NCI-H1092 (cell line): ENCODE data around the gene DCBLD1.

Experiments used
- DNase-seq: peaks from one replicate; lab custom pipeline; 2025; lab: John Stamatoyannopoulos, UW

The DCBLD1 gene

DNA sequence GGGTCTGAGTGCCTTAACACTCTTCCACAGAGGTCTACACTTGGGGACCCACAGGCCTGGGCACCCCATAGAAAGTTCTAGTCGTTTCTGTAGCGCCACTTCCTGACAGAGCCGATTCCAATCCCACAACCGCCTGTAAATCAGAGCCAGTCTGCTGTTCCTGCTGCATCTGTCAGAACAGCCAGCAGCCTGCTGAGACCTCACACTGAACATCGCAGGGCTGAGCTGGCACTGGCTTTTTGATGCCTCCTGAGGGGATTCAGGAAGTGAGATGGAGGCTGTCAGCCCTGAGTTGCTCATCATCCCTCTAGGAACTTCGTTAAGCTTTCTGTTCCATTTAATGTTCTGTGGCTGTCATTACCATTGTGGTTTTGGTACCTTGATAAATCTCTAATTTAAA lies 48.9 kb downstream of the DCBLD1 start:
- DNase-seq = no peak

DNA sequence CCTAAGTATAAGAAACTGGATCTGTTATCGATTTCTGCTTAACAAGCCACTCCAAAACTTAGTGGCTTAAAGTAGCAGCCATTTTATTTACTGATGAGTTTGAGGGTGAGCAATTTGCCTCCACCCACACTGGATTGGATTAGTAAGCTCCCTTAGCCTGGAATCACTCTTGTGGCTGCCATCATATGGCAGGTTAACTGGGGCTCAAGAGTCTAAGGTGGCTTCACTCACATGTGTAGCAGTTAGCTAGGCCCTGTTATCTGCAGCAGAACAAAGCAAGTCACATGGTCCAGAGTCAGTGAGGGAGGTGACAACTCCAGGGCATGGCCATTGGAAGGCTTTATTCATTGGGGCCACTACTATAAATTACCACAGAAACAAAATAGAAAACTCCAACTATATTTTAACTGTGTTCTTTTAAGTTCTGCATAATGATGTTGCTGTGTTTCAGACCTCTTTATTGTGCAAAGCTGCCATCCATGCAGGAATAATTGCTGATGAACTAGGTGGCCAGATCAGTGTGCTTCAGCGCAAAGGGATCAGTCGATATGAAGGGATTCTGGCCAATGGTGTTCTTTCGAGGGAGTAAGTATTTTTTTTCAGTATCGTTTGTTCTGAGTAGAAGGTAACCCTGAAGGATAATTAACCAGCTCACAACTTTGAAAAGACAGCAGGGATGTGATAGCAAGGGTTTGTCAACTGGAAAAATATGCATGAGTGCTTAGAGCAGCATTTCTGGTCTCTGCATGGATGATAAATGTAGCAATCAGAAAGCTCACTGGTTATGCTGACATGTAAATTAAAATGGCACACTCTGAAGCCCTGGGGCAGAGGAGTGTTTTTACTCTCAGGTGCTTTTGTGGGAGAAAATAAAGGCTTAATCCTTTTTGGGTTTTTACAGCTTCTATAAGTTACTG lies 49.6 kb downstream of the DCBLD1 start:
- DNase-seq = no peak

GRCh38 chr6:117533775-117534174 lies 51.3 kb downstream of the DCBLD1 start:
- no peak for DNase-seq

GRCh38 chr6:117534974-117535373 lies 52.5 kb downstream of the DCBLD1 start:
- no peak for DNase-seq

DNA sequence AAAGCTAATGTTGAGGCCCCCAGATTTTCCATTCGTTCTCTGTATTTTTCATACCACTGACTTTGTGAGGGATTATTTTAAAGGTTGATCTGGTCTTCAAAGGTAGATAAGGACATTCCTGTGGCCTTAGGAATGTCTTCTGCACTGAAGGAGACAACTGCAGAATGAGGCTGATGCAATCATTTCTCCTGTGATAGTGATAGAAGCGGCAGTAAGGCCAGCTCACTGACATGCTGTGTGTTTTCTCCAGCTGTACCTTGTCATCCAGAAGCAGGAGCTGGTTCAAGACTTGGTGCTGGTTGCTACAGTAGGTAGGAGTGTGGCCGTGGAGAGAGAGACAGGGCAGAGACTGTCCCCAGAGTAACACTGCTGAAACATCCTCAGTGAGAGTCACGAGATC lies 53.8 kb downstream of the DCBLD1 start:
- DNase-seq = no peak

DNA sequence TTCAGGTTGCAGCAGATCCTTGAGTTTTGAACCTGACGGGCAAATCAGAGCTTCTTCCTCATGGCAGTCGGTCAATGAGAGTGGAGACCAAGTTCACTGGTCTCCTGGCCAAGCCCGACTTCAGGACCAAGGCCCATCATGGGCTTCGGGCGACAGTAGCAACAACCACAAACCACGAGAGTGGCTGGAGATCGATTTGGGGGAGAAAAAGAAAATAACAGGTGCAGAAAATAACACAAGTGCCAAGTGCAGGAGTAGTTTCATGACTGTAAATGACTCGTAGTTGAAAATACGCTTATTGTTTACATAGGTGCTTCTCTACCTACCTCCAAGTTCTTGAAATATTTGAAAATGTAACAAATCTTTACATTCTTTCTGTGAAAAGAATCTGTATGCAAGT lies 56.1 kb downstream of the DCBLD1 start:
- no peak for DNase-seq

DNA sequence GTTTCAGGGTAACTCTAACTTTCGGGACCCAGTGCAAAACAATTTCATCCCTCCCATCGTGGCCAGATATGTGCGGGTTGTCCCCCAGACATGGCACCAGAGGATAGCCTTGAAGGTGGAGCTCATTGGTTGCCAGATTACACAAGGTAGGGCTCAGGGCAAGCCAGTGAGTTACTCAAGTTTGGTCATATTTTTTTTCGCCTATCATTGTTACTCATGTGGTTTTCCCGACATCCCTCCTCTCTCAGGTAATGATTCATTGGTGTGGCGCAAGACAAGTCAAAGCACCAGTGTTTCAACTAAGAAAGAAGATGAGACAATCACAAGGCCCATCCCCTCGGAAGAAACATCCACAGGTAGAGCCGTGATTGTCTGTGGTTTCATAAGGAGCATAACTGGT lies 58.2 kb downstream of the DCBLD1 start:
- no peak for DNase-seq

- no peak for DNase-seq
Observed at GRCh38 chr6:117542493-117542892, 60.0 kb downstream of the DCBLD1 start.

DNA sequence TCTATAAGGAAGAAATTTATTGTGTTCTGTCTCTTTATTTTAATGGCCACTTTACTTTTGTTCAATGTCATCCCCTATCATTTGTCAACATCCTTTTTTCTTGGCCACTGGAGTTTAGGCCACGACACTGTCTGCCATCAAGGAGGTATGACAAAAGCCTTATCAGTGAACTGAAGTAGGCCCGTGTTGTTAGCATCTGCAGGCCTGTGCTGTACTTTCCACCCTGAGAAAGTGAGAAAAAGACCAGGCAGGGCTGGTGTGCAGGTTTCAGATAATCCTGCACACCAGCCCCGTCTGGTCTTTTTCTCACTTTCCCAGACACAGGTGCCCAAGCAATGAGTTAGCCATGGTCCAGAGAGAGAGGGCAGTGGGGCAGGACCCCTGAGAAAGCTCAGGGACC lies 62.2 kb downstream of the DCBLD1 start:
- DNase-seq = no peak

DNA sequence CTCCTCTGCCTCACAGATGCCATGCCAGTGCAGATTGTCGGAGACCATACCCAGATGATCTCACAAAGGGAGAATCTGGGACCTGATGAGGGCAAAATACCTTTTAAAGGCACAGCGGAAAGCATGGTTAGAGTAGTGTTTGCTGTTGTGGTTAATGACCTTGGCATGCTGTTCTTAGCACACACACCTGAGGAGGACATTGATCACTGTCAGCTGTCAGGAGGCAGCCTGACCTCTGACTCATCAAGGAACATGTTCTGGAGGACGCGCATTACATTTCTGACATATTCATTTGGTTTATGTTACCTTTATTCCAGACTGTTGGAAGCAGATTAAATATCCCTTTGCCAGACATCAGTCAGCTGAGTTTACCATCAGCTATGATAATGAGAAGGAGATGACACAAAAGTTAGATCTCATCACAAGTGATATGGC lies 62.7 kb downstream of the DCBLD1 start:
- DNase-seq = no peak

DNA sequence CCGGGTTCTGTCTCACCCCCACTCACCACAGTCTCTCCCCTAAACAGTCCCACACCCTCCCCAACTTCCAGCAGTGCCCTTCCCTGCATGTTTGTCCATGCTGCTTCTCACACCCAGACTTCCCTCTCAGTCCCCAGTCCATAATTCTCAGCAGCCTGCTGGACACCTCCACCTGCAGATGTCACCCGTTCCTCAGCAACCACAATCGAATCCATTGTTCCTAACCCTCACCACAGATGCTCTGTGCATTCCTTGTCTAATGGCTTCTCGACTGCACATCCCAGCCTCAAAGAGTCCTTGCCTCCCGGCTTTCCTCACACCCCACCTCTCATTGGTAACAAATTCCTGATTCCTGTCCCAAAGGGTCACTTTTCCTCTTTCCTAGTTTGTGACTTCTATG lies 64.2 kb downstream of the DCBLD1 start:
- DNase-seq = no peak

DNA sequence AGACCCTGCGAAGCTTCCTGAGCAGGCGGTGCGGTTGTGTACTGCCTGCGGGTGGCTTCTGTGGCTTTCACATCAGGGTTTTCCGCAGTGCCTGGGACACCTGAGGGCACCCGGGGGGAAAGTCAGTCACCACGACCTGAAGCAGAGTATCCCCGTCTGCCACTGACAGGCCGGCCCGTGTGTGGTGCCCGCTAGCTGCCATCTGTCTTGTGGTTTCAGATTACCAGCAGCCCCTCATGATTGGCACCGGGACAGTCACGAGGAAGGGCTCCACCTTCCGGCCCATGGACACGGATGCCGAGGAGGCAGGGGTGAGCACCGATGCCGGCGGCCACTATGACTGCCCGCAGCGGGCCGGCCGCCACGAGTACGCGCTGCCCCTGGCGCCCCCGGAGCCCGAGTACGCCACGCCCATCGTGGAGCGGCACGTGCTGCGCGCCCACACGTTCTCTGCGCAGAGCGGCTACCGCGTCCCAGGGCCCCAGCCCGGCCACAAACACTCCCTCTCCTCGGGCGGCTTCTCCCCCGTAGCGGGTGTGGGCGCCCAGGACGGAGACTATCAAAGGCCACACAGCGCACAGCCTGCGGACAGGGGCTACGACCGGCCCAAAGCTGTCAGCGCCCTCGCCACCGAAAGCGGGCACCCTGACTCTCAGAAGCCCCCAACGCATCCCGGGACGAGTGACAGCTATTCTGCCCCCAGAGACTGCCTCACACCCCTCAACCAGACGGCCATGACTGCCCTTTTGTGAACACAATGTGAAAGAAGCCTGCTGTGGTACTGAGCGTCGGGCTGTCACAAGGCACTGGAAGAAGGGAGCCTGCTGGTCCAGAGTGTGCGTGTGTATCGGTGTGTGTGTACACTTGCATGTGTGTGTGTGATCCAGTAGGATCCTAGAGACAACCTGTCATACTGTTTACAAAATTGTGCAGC lies 65.5 kb downstream of the DCBLD1 start:
- peak; percentile 24 for DNase-seq

- DNase-seq = no peak
Observed at GRCh38 chr6:117548797-117549301, 66.4 kb downstream of the DCBLD1 start.

- no peak for DNase-seq
Observed at GRCh38 chr6:117549611-117550010, 67.1 kb downstream of the DCBLD1 start.

- DNase-seq = no peak
Observed at GRCh38 chr6:117550078-117550600, 67.7 kb downstream of the DCBLD1 start.

DNA sequence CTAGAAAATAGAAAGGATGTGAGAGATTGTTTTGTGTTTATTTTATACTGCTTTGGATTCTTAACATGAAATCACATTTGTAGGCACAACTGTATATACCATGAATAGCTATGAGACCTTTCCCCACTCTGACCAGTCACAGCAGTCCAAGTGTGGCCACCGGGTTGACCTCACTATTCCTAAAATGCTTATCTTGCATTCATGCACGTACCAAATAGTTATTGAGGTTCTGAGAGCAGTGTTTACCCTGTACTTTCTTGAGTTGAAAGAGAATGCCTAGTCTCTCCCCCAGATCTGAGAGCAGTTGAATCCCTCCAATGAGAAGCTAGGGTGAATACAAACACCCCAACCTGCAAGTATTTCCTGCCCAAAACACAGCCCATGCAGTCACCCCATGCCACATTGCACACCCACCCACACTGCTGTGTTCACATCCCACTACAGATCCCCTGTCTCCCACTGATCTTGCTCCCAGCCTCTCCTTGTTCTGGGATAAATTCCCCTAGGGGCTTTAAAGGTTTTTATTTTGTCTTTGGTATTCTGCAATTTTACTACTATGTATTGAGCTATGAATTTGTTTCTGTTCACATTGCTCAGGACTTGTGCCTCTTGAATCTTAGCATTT lies 68.3 kb downstream of the DCBLD1 start:
- DNase-seq = no peak

DNA sequence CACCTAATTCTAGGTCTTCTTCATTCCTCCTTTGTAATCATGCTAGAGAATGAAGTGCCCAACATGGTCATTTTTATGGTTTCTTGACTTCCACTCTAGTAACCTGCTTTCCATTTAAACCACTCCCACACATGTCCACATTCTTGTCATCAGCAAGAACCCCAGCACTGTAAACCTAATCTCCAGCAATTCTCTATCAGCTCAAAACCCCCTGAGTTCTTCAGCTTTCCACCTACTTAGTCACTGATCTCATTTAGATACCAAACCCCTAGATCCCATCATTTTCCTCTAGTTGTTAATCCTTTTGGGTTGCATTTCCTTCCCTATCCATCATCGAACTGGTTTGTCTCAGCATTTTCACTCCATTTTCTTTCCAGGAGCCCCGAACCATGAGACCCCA lies 70.1 kb downstream of the DCBLD1 start:
- DNase-seq = no peak

DNA sequence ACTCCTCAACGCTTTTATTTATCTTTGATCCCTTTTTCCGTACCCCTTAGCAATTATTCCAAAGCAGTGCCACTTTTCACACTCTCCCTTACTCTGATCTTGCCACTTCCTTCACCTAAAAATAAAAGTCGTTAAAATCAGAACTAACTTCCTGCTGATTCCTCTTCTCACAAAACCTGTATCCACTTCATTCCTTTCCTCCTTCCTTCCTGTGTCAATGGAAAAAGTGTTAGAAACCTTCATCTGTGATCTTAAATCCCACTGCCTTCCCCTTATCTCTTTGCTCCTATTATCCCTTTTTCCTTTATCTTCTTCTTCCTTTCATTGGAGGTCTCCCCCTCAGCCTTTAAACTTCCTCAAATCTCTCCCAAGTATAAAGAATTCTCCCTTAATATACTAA lies 70.7 kb downstream of the DCBLD1 start:
- DNase-seq = no peak

GRCh38 chr6:117555262-117555849 lies 72.9 kb downstream of the DCBLD1 start:
- DNase-seq = no peak

- no peak for DNase-seq
Observed at GRCh38 chr6:117555882-117556498, 73.5 kb downstream of the DCBLD1 start.

- no peak for DNase-seq
Observed at GRCh38 chr6:117557951-117558350, 75.5 kb downstream of the DCBLD1 start.
